NCI-H1092 (cell line): ENCODE measurements around the gene PLCB1.

ENCODE experiments used
- DNase-seq: peaks from one replicate; lab custom pipeline; 2025; lab: John Stamatoyannopoulos, UW

The PLCB1 gene

GRCh38 chr20:8657664-8658063 lies 525.6 kb downstream of the PLCB1 start:
- DNase-seq, result no peak

- no peak for DNase-seq
Measured at GRCh38 chr20:8658103-8658502, 526.0 kb downstream of the PLCB1 start.

- no peak for DNase-seq
Measured at GRCh38 chr20:8661229-8661952, 529.3 kb downstream of the PLCB1 start.

- DNase-seq, result no peak
Measured at GRCh38 chr20:8662433-8662954, 530.4 kb downstream of the PLCB1 start.

- DNase-seq, result no peak
Measured at GRCh38 chr20:8663424-8663823, 531.4 kb downstream of the PLCB1 start.

GRCh38 chr20:8664778-8665177 lies 532.7 kb downstream of the PLCB1 start:
- DNase-seq, result no peak

- no peak for DNase-seq
Measured at GRCh38 chr20:8667306-8667705, 535.2 kb downstream of the PLCB1 start.

GRCh38 chr20:8670207-8670892 lies 538.3 kb downstream of the PLCB1 start:
- DNase-seq, result no peak

GRCh38 chr20:8670893-8671215 lies 538.8 kb downstream of the PLCB1 start:
- DNase-seq, result no peak

- no peak for DNase-seq
Measured at GRCh38 chr20:8671370-8671961, 539.4 kb downstream of the PLCB1 start.

GRCh38 chr20:8673116-8673515 lies 541.0 kb downstream of the PLCB1 start:
- DNase-seq, result no peak

GRCh38 chr20:8675896-8676295 lies 543.8 kb downstream of the PLCB1 start:
- DNase-seq, result no peak

- no peak for DNase-seq
Measured at GRCh38 chr20:8678098-8678776, 546.2 kb downstream of the PLCB1 start.

GRCh38 chr20:8689337-8689736 lies 557.3 kb downstream of the PLCB1 start:
- DNase-seq, result no peak

GRCh38 chr20:8690074-8690473 lies 558.0 kb downstream of the PLCB1 start:
- DNase-seq, result no peak

GRCh38 chr20:8693709-8694108 lies 561.6 kb downstream of the PLCB1 start:
- no peak for DNase-seq

- DNase-seq, result no peak
Measured at GRCh38 chr20:8700756-8701155, 568.7 kb downstream of the PLCB1 start.

- DNase-seq, result no peak
Measured at GRCh38 chr20:8706961-8707700, 575.1 kb downstream of the PLCB1 start.

GRCh38 chr20:8709627-8710026 lies 577.6 kb downstream of the PLCB1 start:
- no peak for DNase-seq

GRCh38 chr20:8711501-8711900 lies 579.4 kb downstream of the PLCB1 start:
- DNase-seq, result no peak

- DNase-seq, result no peak
Measured at GRCh38 chr20:8714206-8714605, 582.1 kb downstream of the PLCB1 start.

GRCh38 chr20:8718279-8718678 lies 586.2 kb downstream of the PLCB1 start:
- DNase-seq, result no peak
